Gastroesophageal sphincter (tissue), 4 donors: ENCODE data around the gene LRP1B. TPM values are rescaled to one million over a fixed set of nuclear protein-coding genes. Genes with fewer than 3 reads are reported as not detected.

Source experiments
- ATAC-seq: fragments of 150-250 bp; one replicate; pipeline ENCODE4 v1.9.1; 2016; ENCODE audit warnings: mild to moderate bottlenecking, moderate library complexity
- H3K27ac ChIP-seq, 4 donors: fragments of 200-600 bp; sonication (generic) in 3 of 4; 1 replicate in 3 of 4; 2 replicates in 1 of 4; pipeline ENCODE4 v1.5.1; 2016 to 2019
- H3K27me3 ChIP-seq: fragments of 200-600 bp; sonication (generic); one replicate; pipeline ENCODE4 v1.5.1; 2019
- H3K36me3 ChIP-seq, 2 donors: fragments of 200-600 bp; sonication (generic); one replicate each; pipeline ENCODE4 v1.5.1; 2019; ENCODE audit warnings: control low read depth in 1 of 2
- H3K4me1 ChIP-seq, 3 donors: fragments of 200-600 bp; sonication (generic); 1 replicate in 2 of 3; 2 replicates in 1 of 3; pipeline ENCODE4 v1.5.1; 2016 to 2019; ENCODE audit warnings: control low read depth in 2 of 3
- H3K4me3 ChIP-seq, 2 donors: fragments of 200-600 bp; sonication (generic); one replicate each; pipeline ENCODE4 v1.5.1; 2019; ENCODE audit warnings: mild to moderate bottlenecking in 1 of 2, moderate library complexity in 1 of 2
- H3K9me3 ChIP-seq, 3 donors: fragments of 200-600 bp; sonication (generic); one replicate each; pipeline ENCODE4 v1.5.1; 2017 to 2019; ENCODE audit warnings: control low read depth in 2 of 3
- EP300 ChIP-seq: sonication (generic); formaldehyde crosslinking; IDR thresholded peaks from one replicate; pipeline ENCODE4 v1.6.1; 2017; ENCODE audit warnings: antibody characterized with exemption, mild to moderate bottlenecking
- POLR2A ChIP-seq, 2 donors: fragments of 450-650 bp; IDR thresholded peaks; one replicate each; pipeline ENCODE4 v1.6.1; 2017; ENCODE audit warnings: antibody characterized with exemption in 2 of 2, mild to moderate bottlenecking in 2 of 2, moderate library complexity in 1 of 2
- POLR2AphosphoS5 ChIP-seq: sonication (generic); formaldehyde crosslinking; IDR thresholded peaks from one replicate; pipeline ENCODE4 v1.6.1; 2017; ENCODE audit warnings: antibody characterized with exemption
- WGBS, 2 donors: methylation state at CpG; one replicate each; pipeline ENCODE4 v1.1.5; 2018; ENCODE audit warnings: low coverage in 1 of 2; 5-methylcytosine and 5-hydroxymethylcytosine counted together
- total RNA-seq, 4 donors: library from RNA; depleted of rRNA; stranded (reverse); fragments of >200 nt; gene quantifications; one replicate each; pipeline ENCODE4 v1.1.0, GENCODE V29; 2016
- TF ChIP-seq, protein P1 (sequence below), 4 experiments: fragments of 200-600 bp in 2 of 4; fragments of 450-650 bp in 2 of 4; sonication (generic) in 1 of 4; IDR thresholded peaks; one replicate each; pipeline ENCODE4 v1.5.1; 2017 to 2019; ENCODE audit warnings: antibody characterized with exemption in 4 of 4, mild to moderate bottlenecking in 2 of 4, moderate library complexity in 2 of 4

The LRP1B gene
- total RNA-seq, 4 donors from 2014 or later: 0.27 to 20.7 (median 3.2) TPM

- no peaks in the 10 kb centered on the region for H3K36me3 ChIP-seq
- no peak for TF ChIP-seq POLR2AphosphoS5
- TF ChIP-seq, protein P1, sequence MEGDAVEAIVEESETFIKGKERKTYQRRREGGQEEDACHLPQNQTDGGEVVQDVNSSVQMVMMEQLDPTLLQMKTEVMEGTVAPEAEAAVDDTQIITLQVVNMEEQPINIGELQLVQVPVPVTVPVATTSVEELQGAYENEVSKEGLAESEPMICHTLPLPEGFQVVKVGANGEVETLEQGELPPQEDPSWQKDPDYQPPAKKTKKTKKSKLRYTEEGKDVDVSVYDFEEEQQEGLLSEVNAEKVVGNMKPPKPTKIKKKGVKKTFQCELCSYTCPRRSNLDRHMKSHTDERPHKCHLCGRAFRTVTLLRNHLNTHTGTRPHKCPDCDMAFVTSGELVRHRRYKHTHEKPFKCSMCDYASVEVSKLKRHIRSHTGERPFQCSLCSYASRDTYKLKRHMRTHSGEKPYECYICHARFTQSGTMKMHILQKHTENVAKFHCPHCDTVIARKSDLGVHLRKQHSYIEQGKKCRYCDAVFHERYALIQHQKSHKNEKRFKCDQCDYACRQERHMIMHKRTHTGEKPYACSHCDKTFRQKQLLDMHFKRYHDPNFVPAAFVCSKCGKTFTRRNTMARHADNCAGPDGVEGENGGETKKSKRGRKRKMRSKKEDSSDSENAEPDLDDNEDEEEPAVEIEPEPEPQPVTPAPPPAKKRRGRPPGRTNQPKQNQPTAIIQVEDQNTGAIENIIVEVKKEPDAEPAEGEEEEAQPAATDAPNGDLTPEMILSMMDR (IDR thresholded peaks at IDR 0.05): no peak
- no peak for TF ChIP-seq EP300
- no peak for TF ChIP-seq POLR2A (IDR thresholded peaks at IDR 0.05)
- H3K9me3 ChIP-seq: no peaks in the 10 kb centered on the region
- 40 to 52% methylated on average over 6 of the region's 6 CpGs for WGBS, 2 donors
- ATAC-seq: no peak
- H3K27me3 ChIP-seq: no peaks in the 10 kb centered on the region
- H3K27ac ChIP-seq: no peak overlapping the region
- no peaks in the 10 kb centered on the region for H3K4me1 ChIP-seq
- no peak overlapping the region for H3K4me3 ChIP-seq
Observed at GRCh38 chr2:140905083-140905781, 1225.6 kb downstream of the LRP1B start.

GRCh38 chr2:140895378-140895777 lies 1235.4 kb downstream of the LRP1B start:
- no peak for TF ChIP-seq POLR2A (IDR thresholded peaks at IDR 0.05)
- no peak for TF ChIP-seq EP300
- TF ChIP-seq, protein P1 (IDR thresholded peaks at IDR 0.05): no peak
- no peak for TF ChIP-seq POLR2AphosphoS5
- H3K27me3 ChIP-seq: no peaks in the 10 kb centered on the region
- no peaks in the 10 kb centered on the region for H3K4me1 ChIP-seq
- ATAC-seq: no peak
- no peaks in the 10 kb centered on the region for H3K36me3 ChIP-seq
- WGBS, 2 donors: 69 to 85% methylated on average over 8 to 9 of the region's 9 CpGs
- H3K27ac ChIP-seq: no peak overlapping the region
- no peak overlapping the region for H3K4me3 ChIP-seq
- H3K9me3 ChIP-seq: no peaks in the 10 kb centered on the region

GRCh38 chr2:140893685-140894084 lies 1237.1 kb downstream of the LRP1B start:
- Histone ChIP-seq H3K36me3 (no peaks in the 10 kb centered on the region), H3K4me3 (no peak overlapping the region), H3K9me3 (no peaks in the 10 kb centered on the region), H3K27ac (no peak overlapping the region), H3K27me3 (no peaks in the 10 kb centered on the region), H3K4me1 (no peaks in the 10 kb centered on the region)
- TF ChIP-seq POLR2AphosphoS5: no peak
- TF ChIP-seq POLR2A (IDR thresholded peaks at IDR 0.05): no peak
- TF ChIP-seq, protein P1 (IDR thresholded peaks at IDR 0.05): no peak
- no peak for TF ChIP-seq EP300
- WGBS, 2 donors: 77 to 90% methylated on average over 3 to 4 of the region's 4 CpGs
- no peak for ATAC-seq

- Histone ChIP-seq H3K27ac (no peak overlapping the region), H3K4me1 (no peaks in the 10 kb centered on the region), H3K27me3 (no peaks in the 10 kb centered on the region), H3K9me3 (no peaks in the 10 kb centered on the region), H3K36me3 (no peaks in the 10 kb centered on the region), H3K4me3 (no peak overlapping the region)
- TF ChIP-seq POLR2AphosphoS5: no peak
- TF ChIP-seq EP300: no peak
- ATAC-seq: no peak
- 83 to 84% methylated on average over 2 to 3 of the region's 3 CpGs for WGBS, 2 donors
Observed at GRCh38 chr2:140892911-140893637, 1237.7 kb downstream of the LRP1B start.

DNA sequence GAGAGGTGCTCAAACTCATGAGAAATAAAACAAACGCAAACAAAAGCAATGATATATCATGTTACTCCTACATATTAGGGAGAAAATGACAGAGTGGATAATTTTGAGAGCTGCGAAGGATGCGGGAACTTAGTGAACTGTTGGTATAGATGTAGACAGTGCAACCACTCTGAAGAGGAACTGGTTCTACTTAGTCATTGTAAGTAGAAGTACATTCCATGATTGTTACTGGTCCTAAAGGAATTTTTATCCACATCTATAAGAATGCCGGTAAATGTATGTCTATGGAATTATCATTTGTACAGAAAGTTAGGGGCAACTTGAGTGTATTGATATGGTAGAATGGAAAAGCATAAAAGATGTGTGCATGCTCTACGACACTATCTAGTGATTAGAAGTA lies 1238.4 kb downstream of the LRP1B start:
- TF ChIP-seq POLR2AphosphoS5 (no peak), POLR2A (IDR thresholded peaks at IDR 0.05) (no peak), EP300 (no peak)
- TF ChIP-seq, protein P1 (IDR thresholded peaks at IDR 0.05): no peak

More for the DNA sequence above, 1238.4 kb downstream of the LRP1B start:
- no peak overlapping the region for H3K27ac ChIP-seq
- no peak overlapping the region for H3K4me3 ChIP-seq
- no peaks in the 10 kb centered on the region for H3K9me3 ChIP-seq
- no peaks in the 10 kb centered on the region for H3K27me3 ChIP-seq
- 77 to 93% methylated on average over 5 of the region's 5 CpGs for WGBS, 2 donors
- no peaks in the 10 kb centered on the region for H3K36me3 ChIP-seq
- no peak for ATAC-seq
- no peaks in the 10 kb centered on the region for H3K4me1 ChIP-seq
